ENCODE results near the gene CTXN3.

Gene CTXN3

GRCh38 chr5:127697894-127698600 is 49.2 kb downstream of the CTXN3 start:
- DNase-seq (ENCODE audit: low read depth), result no peak

GRCh38 chr5:127699416-127699815 is 50.5 kb downstream of the CTXN3 start:
- DNase-seq (ENCODE audit: low read depth), result no peak

GRCh38 chr5:127700237-127700766 is 51.4 kb downstream of the CTXN3 start:
- no peak for DNase-seq (ENCODE audit: low read depth)

- no peak for DNase-seq (ENCODE audit: low read depth)
Observed at GRCh38 chr5:127702434-127702833, 53.6 kb downstream of the CTXN3 start.

GRCh38 chr5:127702926-127703561 is 54.2 kb downstream of the CTXN3 start, which contains the start of gene CCDC192:
Gene CCDC192 (plus strand): TSS chr5:127703391. CDS start chr5:127703446, 55 bp downstream.
- DNase-seq (ENCODE audit: low read depth), result no peak

GRCh38 chr5:127705120-127705892 is 56.4 kb downstream of the CTXN3 start:
- no peak for DNase-seq (ENCODE audit: low read depth)

- DNase-seq (ENCODE audit: low read depth), result no peak
Observed at GRCh38 chr5:127706691-127707090, 57.8 kb downstream of the CTXN3 start.

- no peak for DNase-seq (ENCODE audit: low read depth)
Observed at GRCh38 chr5:127707209-127707608, 58.3 kb downstream of the CTXN3 start.
